A673 (cell line): ENCODE measurements around the gene HCK. TPM values are rescaled to one million over a fixed set of nuclear protein-coding genes. Genes with fewer than 3 reads are reported as not detected.

ENCODE experiments used
- BruUV-seq: library from RNA; stranded (reverse); fragments of 400-500 nt; replicated peaks from 2 replicates; lab custom pipeline; 2021; lab: Mats Ljungman, UMichigan
- CTCF ChIA-PET: fragments of 300-600 bp; sonication (Branson Sonifier 250); formaldehyde crosslinking; loops from one replicate; lab custom pipeline; 2022; ENCODE audit warnings: antibody characterized with exemption; lab: Charles Lee
- POLR2A ChIA-PET: fragments of 300-600 bp; sonication (Branson Sonifier 250); formaldehyde crosslinking; loops from one replicate; lab custom pipeline; 2022; ENCODE audit warnings: antibody characterized with exemption; ENCODE audit not compliant: low non-redundant PET; lab: Charles Lee
- DNase-seq: peaks from one replicate; pipeline ENCODE4 v3.0.0-alpha.2; 2015; ENCODE audit warnings: low spot score
- H3K27ac ChIP-seq: fragments of 200-600 bp; sonication (generic); 2 replicates; pipeline ENCODE4 v1.5.1; 2016; ENCODE audit warnings: mixed run types, low read depth, mild to moderate bottlenecking, mixed read lengths, antibody characterized with exemption, low read length; ENCODE audit not compliant: poor library complexity, severe bottlenecking
- H3K27me3 ChIP-seq: fragments of 200-600 bp; sonication (generic); replicated peaks from 2 replicates; pipeline ENCODE4 v1.6.1; 2017; ENCODE audit warnings: mixed run types, low read depth, mild to moderate bottlenecking, mixed read lengths, antibody characterized with exemption, low read length; ENCODE audit not compliant: insufficient read depth, poor library complexity
- H3K36me3 ChIP-seq: fragments of 200-600 bp; sonication (generic); 2 replicates; pipeline ENCODE4 v1.6.1; 2016; ENCODE audit warnings: mixed run types, mild to moderate bottlenecking, mixed read lengths, antibody characterized with exemption, low read length; ENCODE audit not compliant: insufficient read depth, poor library complexity, severe bottlenecking
- H3K4me1 ChIP-seq: fragments of 200-600 bp; sonication (generic); 2 replicates; pipeline ENCODE4 v1.6.1; 2017; ENCODE audit warnings: mixed run types, mild to moderate bottlenecking, mixed read lengths, antibody characterized with exemption, low read length; ENCODE audit not compliant: insufficient read depth, poor library complexity, severe bottlenecking
- H3K4me3 ChIP-seq: fragments of 200-600 bp; sonication (generic); 2 replicates; pipeline ENCODE4 v1.5.1; 2016; ENCODE audit warnings: low read depth, mixed run types, mild to moderate bottlenecking, mixed read lengths, low read length; ENCODE audit not compliant: poor library complexity, severe bottlenecking
- H3K9me3 ChIP-seq: fragments of 200-600 bp; sonication (generic); 2 replicates; pipeline ENCODE4 v1.6.1; 2016; ENCODE audit warnings: mixed run types, low read depth, mild to moderate bottlenecking, mixed read lengths, antibody characterized with exemption, low read length; ENCODE audit not compliant: poor library complexity, severe bottlenecking
- CTCF ChIP-seq: fragments of 300-800, 200-600 bp; sonication (generic); conservative IDR thresholded peaks from 2 replicates; pipeline ENCODE4 v1.5.1; 2017; ENCODE audit warnings: low read depth, mild to moderate bottlenecking, antibody characterized with exemption, low read length, moderate library complexity, mixed read lengths
- EZH2 ChIP-seq: fragments of 200-600 bp; sonication (generic); IDR thresholded peaks from 2 replicates; pipeline ENCODE4 v1.6.1; 2017; ENCODE audit warnings: borderline replicate concordance, low read depth, mild to moderate bottlenecking, mixed read lengths, antibody characterized with exemption, low read length; ENCODE audit not compliant: poor library complexity, severe bottlenecking
- intact Hi-C: fragments of 100-400 bp; cut with micrococcal nuclease; formaldehyde crosslinking; loops from one replicate; pipeline ENCODE4 v1.10.0; 2022; ENCODE audit not compliant: unreplicated experiment
- total RNA-seq: library from RNA; stranded (reverse); gene quantifications from 2 replicates; pipeline ENCODE4 v1.2.3, GENCODE V29; 2021

HCK gene
- total RNA-seq, 1 experiment from 2014 or later = not detected

- Histone ChIP-seq H3K27ac (no peak overlapping the region), H3K4me1 (peaks cover 5% of the 10 kb centered on the region), H3K36me3 (no peaks in the 10 kb centered on the region), H3K4me3 (no peak overlapping the region), H3K27me3 (peaks cover 46% of the 10 kb centered on the region), H3K9me3 (no peaks in the 10 kb centered on the region)
- intact Hi-C loops = no loop called here
- DNase-seq = no peak
- no peak for TF ChIP-seq EZH2
- TF ChIP-seq CTCF = no peak
- CTCF ChIA-PET = no interaction called here
- POLR2A ChIA-PET = no interaction called here
- no TSS peak for BruUV-seq
These were observed 31.0 kb upstream of the HCK start for GRCh38 chr20:32021091-32021490.

GRCh38 chr20:32024683-32025295 is 27.3 kb upstream of the HCK start:
- Histone ChIP-seq H3K36me3 (no peaks in the 10 kb centered on the region), H3K4me1 (peaks cover 4% of the 10 kb centered on the region), H3K9me3 (no peaks in the 10 kb centered on the region), H3K4me3 (no peak overlapping the region), H3K27me3 (peaks cover 35% of the 10 kb centered on the region), H3K27ac (no peak overlapping the region)
- TF ChIP-seq CTCF (no peak), EZH2 (no peak)
- DNase-seq = no peak
- no TSS peak for BruUV-seq
- POLR2A ChIA-PET = no interaction called here
- CTCF ChIA-PET = no interaction called here
- intact Hi-C loops = no loop called here

- no peak for TF ChIP-seq CTCF
- Histone ChIP-seq H3K4me1 (peaks cover 4% of the 10 kb centered on the region), H3K9me3 (no peaks in the 10 kb centered on the region), H3K27me3 (peaks cover 9% of the 10 kb centered on the region), H3K36me3 (no peaks in the 10 kb centered on the region), H3K27ac (no peak overlapping the region), H3K4me3 (no peak overlapping the region)
- ChIA-PET CTCF (no interaction called here), POLR2A (no interaction called here)
- intact Hi-C loops = no loop called here
- BruUV-seq = no TSS peak
- no peak for DNase-seq
These were observed 24.4 kb upstream of the HCK start for GRCh38 chr20:32027643-32028042.
